Brain microvascular endothelial cell (primary cell): ENCODE measurements around the gene KIF13A.

Source experiments
- DNase-seq: peaks from one replicate; pipeline ENCODE4 v3.0.0-alpha.2; 2020
- H3K27ac ChIP-seq: fragments of 250-450 bp; sonication (Bioruptor Pico); 2 replicates; pipeline ENCODE4 v1.5.1; 2020; ENCODE audit warnings: mild to moderate bottlenecking, moderate library complexity
- H3K27me3 ChIP-seq: fragments of 250-450 bp; sonication (Bioruptor Pico); replicated peaks from 2 replicates; pipeline ENCODE4 v1.5.1; 2020; ENCODE audit warnings: mild to moderate bottlenecking
- H3K36me3 ChIP-seq: fragments of 250-450 bp; sonication (Bioruptor Pico); replicated peaks from 2 replicates; pipeline ENCODE4 v1.5.1; 2020; ENCODE audit warnings: mild to moderate bottlenecking
- H3K4me3 ChIP-seq: 2 replicates; pipeline ENCODE4 v1.5.1; 2011; ENCODE audit warnings: low read depth, mild to moderate bottlenecking, control low read depth, low read length, moderate library complexity
- CTCF ChIP-seq: IDR thresholded peaks from 2 replicates; pipeline ENCODE4 v1.5.1; 2011; ENCODE audit warnings: low read depth, mild to moderate bottlenecking, moderate library complexity, low read length, control low read depth, inconsistent platforms; ENCODE audit errors: missing control alignments
- in situ Hi-C: cut with HindIII; loops from 2 replicates; pipeline ENCODE4 v1.10.0; 2017; ENCODE audit warnings: low sequenced_read_pairs, low pct_ligation_motif_present

The KIF13A gene

GRCh38 chr6:17836293-17836692 lies 151.1 kb downstream of the KIF13A start:
- no peak overlapping the region for H3K4me3 ChIP-seq
- no peaks in the 10 kb centered on the region for H3K27me3 ChIP-seq
- H3K36me3 ChIP-seq = no peaks in the 10 kb centered on the region
- no peak for TF ChIP-seq CTCF
- in situ Hi-C loops = no loop called here
- no peak for DNase-seq
- H3K27ac ChIP-seq = no peak overlapping the region

GRCh38 chr6:17835784-17836183 lies 151.7 kb downstream of the KIF13A start:
- TF ChIP-seq CTCF = no peak
- in situ Hi-C loops = no loop called here
- DNase-seq = no peak
- Histone ChIP-seq H3K36me3 (peaks cover 3% of the 10 kb centered on the region), H3K27me3 (no peaks in the 10 kb centered on the region), H3K27ac (no peak overlapping the region), H3K4me3 (no peak overlapping the region)

GRCh38 chr6:17831135-17831534 lies 156.3 kb downstream of the KIF13A start:
- in situ Hi-C loops = no loop called here
- peak; percentile 64 for DNase-seq
- Histone ChIP-seq H3K4me3 (no peak overlapping the region), H3K27me3 (no peaks in the 10 kb centered on the region), H3K36me3 (peaks cover 27% of the 10 kb centered on the region), H3K27ac (no peak overlapping the region)
- no peak for TF ChIP-seq CTCF

- TF ChIP-seq CTCF = no peak
- Histone ChIP-seq H3K4me3 (no peak overlapping the region), H3K27me3 (no peaks in the 10 kb centered on the region), H3K36me3 (peaks cover 32% of the 10 kb centered on the region), H3K27ac (no peak overlapping the region)
- DNase-seq = no peak
- in situ Hi-C loops = no loop called here
Measured at GRCh38 chr6:17829905-17830304, 157.5 kb downstream of the KIF13A start.

- no peak overlapping the region for H3K27ac ChIP-seq
- peaks cover 34% of the 10 kb centered on the region for H3K36me3 ChIP-seq
- DNase-seq = no peak
- in situ Hi-C loops = no loop called here
- no peaks in the 10 kb centered on the region for H3K27me3 ChIP-seq
- TF ChIP-seq CTCF = no peak
- no peak overlapping the region for H3K4me3 ChIP-seq
Measured at GRCh38 chr6:17828149-17828548, 159.3 kb downstream of the KIF13A start.

GRCh38 chr6:17826301-17826700 lies 161.1 kb downstream of the KIF13A start:
- H3K36me3 ChIP-seq = peaks cover 34% of the 10 kb centered on the region
- in situ Hi-C loops = no loop called here
- TF ChIP-seq CTCF = no peak
- H3K27ac ChIP-seq = no peak overlapping the region
- H3K4me3 ChIP-seq = no peak overlapping the region
- no peaks in the 10 kb centered on the region for H3K27me3 ChIP-seq
- no peak for DNase-seq
